Endothelial cell of umbilical vein (primary cell): Measurements from ENCODE around the gene SLC9C1. TPM values are rescaled to one million over a fixed set of nuclear protein-coding genes. Genes with fewer than 3 reads are reported as not detected.

Experiments used
- BruUV-seq: library from RNA; stranded (reverse); fragments of 400-500 nt; replicated peaks from 2 replicates; lab custom pipeline; 2021; lab: Mats Ljungman, UMichigan
- CTCF ChIA-PET: fragments of 300-600, 350-600 bp; sonication (Branson Sonifier 250); formaldehyde crosslinking; loops from one replicate; lab custom pipeline; 2021; ENCODE audit warnings: antibody characterized with exemption, inconsistent platforms; lab: Charles Lee
- POLR2A ChIA-PET: fragments of 300-600, 350-600 bp; sonication (Branson Sonifier 250); formaldehyde crosslinking; loops from one replicate; lab custom pipeline; 2021; ENCODE audit warnings: antibody characterized with exemption, inconsistent platforms; lab: Charles Lee
- DNase-seq: peaks from one replicate; pipeline ENCODE4 v3.0.0-alpha.2; 2011; ENCODE audit warnings: low read depth, low spot score
- FAIRE-seq: peaks from 2 replicates; lab custom pipeline; 2011; peaks lifted over from hg19 to GRCh38; lab: Jason Lieb, UNC
- H2AFZ ChIP-seq: 2 replicates; pipeline ENCODE4 v1.6.0; 2012; ENCODE audit warnings: low read depth, low read length, control low read depth, inconsistent platforms
- H3K27ac ChIP-seq: 2 replicates; pipeline ENCODE4 v1.5.1; 2011; ENCODE audit warnings: low read depth, mild to moderate bottlenecking, control low read depth, low read length, moderate library complexity; ENCODE audit not compliant: insufficient read depth
- H3K27me3 ChIP-seq, 2 experiments: 2 replicates each; pipeline versions ENCODE4 v1.6.0 to v1.6.1; 2011; ENCODE audit warnings: low read length in 2 of 2, mixed read lengths in 1 of 2; ENCODE audit not compliant: control insufficient read depth in 2 of 2, insufficient read depth in 2 of 2
- H3K36me3 ChIP-seq, 2 experiments: 2 replicates in 1 of 2; 3 replicates in 1 of 2; pipeline ENCODE4 v1.5.1; 2011; ENCODE audit warnings: low read length in 2 of 2, mild to moderate bottlenecking in 1 of 2, moderate library complexity in 1 of 2; ENCODE audit not compliant: control insufficient read depth in 2 of 2, insufficient read depth in 2 of 2; ENCODE audit errors: extremely low read depth in 1 of 2
- H3K4me1 ChIP-seq: 3 replicates; pipeline ENCODE4 v1.5.1; 2011; ENCODE audit warnings: mild to moderate bottlenecking, low read length; ENCODE audit not compliant: control insufficient read depth, insufficient read depth; ENCODE audit errors: extremely low read depth
- H3K4me2 ChIP-seq: 2 replicates; pipeline ENCODE4 v1.6.1; 2011; ENCODE audit warnings: low read length, control low read depth, mixed read lengths; ENCODE audit not compliant: insufficient read depth
- H3K4me3 ChIP-seq, 3 experiments: fragments of 200-600 bp in 1 of 3; sonication (generic), shearing (Covaris generic) in 1 of 3; replicated peaks in 1 of 3; 2 replicates each; pipeline ENCODE4 v1.5.1; 2011 to 2016; ENCODE audit warnings: control low read depth in 3 of 3, low read length in 3 of 3, mild to moderate bottlenecking in 2 of 3, inconsistent platforms in 1 of 3, low read depth in 1 of 3, moderate library complexity in 1 of 3; ENCODE audit not compliant: insufficient read depth in 1 of 3
- H3K79me2 ChIP-seq: 2 replicates; pipeline ENCODE4 v1.6.0; 2012; ENCODE audit warnings: low read length, inconsistent platforms; ENCODE audit not compliant: control insufficient read depth, insufficient read depth
- H3K9ac ChIP-seq: replicated peaks from 2 replicates; pipeline ENCODE3; 2011; ENCODE audit warnings: low read length, control low read depth; ENCODE audit not compliant: insufficient read depth; ENCODE audit errors: extremely low read depth
- H3K9me1 ChIP-seq: replicated peaks from 3 replicates; pipeline ENCODE4 v1.6.0; 2011; ENCODE audit warnings: mild to moderate bottlenecking, low read length; ENCODE audit not compliant: control insufficient read depth, insufficient read depth; ENCODE audit errors: extremely low read depth
- H3K9me3 ChIP-seq: replicated peaks from 2 replicates; pipeline ENCODE4 v1.5.1; 2012; ENCODE audit warnings: low read length, inconsistent platforms; ENCODE audit not compliant: control insufficient read depth, insufficient read depth
- H4K20me1 ChIP-seq: replicated peaks from 2 replicates; pipeline ENCODE3; 2011; ENCODE audit warnings: mild to moderate bottlenecking, low read length; ENCODE audit not compliant: control insufficient read depth, insufficient read depth; ENCODE audit errors: extremely low read depth
- CTCF ChIP-seq, 2 donors: IDR thresholded peaks; 1 replicate in 1 of 2; 2 replicates in 1 of 2; pipeline ENCODE4 v1.5.1; 2011; ENCODE audit warnings: low read length in 2 of 2, mild to moderate bottlenecking in 2 of 2, moderate library complexity in 2 of 2, control low read depth in 1 of 2, inconsistent platforms in 1 of 2, low read depth in 1 of 2; ENCODE audit not compliant: insufficient read depth in 1 of 2; ENCODE audit errors: extremely low read depth in 1 of 2
- EZH2 ChIP-seq: IDR thresholded peaks from 2 replicates; pipeline ENCODE4 v1.6.1; 2012; ENCODE audit warnings: borderline replicate concordance, low read depth, mild to moderate bottlenecking, moderate library complexity, low read length, inconsistent platforms; ENCODE audit not compliant: severe bottlenecking
- FOS ChIP-seq: IDR thresholded peaks from 2 replicates; pipeline ENCODE4 v1.6.1; 2011; ENCODE audit warnings: mild to moderate bottlenecking, low read length, moderate library complexity, borderline replicate concordance; ENCODE audit not compliant: insufficient read depth
- GATA2 ChIP-seq: IDR thresholded peaks from 2 replicates; pipeline ENCODE4 v1.7.0; 2011; ENCODE audit warnings: low read depth, mild to moderate bottlenecking, moderate library complexity, mixed read lengths, low read length; ENCODE audit not compliant: insufficient read length, insufficient read depth
- JUN ChIP-seq: IDR thresholded peaks from 2 replicates; pipeline ENCODE4 v1.6.1; 2011; ENCODE audit warnings: borderline replicate concordance, low read depth; ENCODE audit not compliant: insufficient read length, insufficient read depth
- MAX ChIP-seq: IDR thresholded peaks from 2 replicates; pipeline ENCODE4 v1.6.1; 2011; ENCODE audit not compliant: insufficient read depth, insufficient read length
- MYC ChIP-seq: IDR thresholded peaks from one replicate; pipeline ENCODE4 v1.6.1; 2011; ENCODE audit warnings: mild to moderate bottlenecking, low read depth, low read length
- POLR2A ChIP-seq: IDR thresholded peaks from 2 replicates; pipeline ENCODE4 v1.6.1; 2012; ENCODE audit warnings: low read depth, mild to moderate bottlenecking, control low read depth, low read length
- POLR2AphosphoS5 ChIP-seq: IDR thresholded peaks from 2 replicates; pipeline ENCODE4 v1.6.1; 2012; ENCODE audit warnings: low read depth, mild to moderate bottlenecking, control low read depth, low read length, moderate library complexity; ENCODE audit not compliant: insufficient read depth
- dilution Hi-C: fragments of 300-500 bp; cut with MboI; formaldehyde crosslinking; loops from one replicate; pipeline ENCODE4 v1.15.0; 2019; ENCODE audit warnings: low sequenced_read_pairs; ENCODE audit not compliant: extremely low pct_ligation_motif_present
- intact Hi-C: fragments of 100-400 bp; cut with micrococcal nuclease; formaldehyde crosslinking; loops from one replicate; pipeline ENCODE4 v1.10.0; 2022
- polyA plus RNA-seq, 4 experiments: library from polyadenylated mRNA; depleted of rRNA in 3 of 4; stranded (reverse) in 3 of 4; unstranded in 1 of 4; fragments of >200 nt; gene quantifications; 2 replicates each; pipeline versions ENCODE4 v1.2.1 to v1.2.3, GENCODE V29; 2011 to 2012; ENCODE audit warnings: missing spikeins in 1 of 4
- total RNA-seq: library from RNA; stranded (reverse); gene quantifications from 2 replicates; pipeline ENCODE4 v1.2.3, GENCODE V29; 2021

SLC9C1 gene
- total and polyA plus RNA-seq, 2 donors (not counting 3 experiments of a cell fraction or from before 2014, with no cell fraction given) = not detected

- H2AFZ ChIP-seq = no peak overlapping the region
- H3K27ac ChIP-seq = no peak overlapping the region
- H4K20me1 ChIP-seq = no peaks in the 10 kb centered on the region
- no peaks in the 10 kb centered on the region for H3K27me3 ChIP-seq
- no peaks in the 10 kb centered on the region for H3K4me1 ChIP-seq
- CTCF ChIA-PET = interaction anchor here (0.8 kb wide), 1 partner anchor 186 kb away, joined by 6 read pairs; no protein-coding TSS in a partner anchor
- H3K9me3 ChIP-seq = no peaks in the 10 kb centered on the region
- TF ChIP-seq CTCF (IDR thresholded peaks at IDR 0.05; ENCODE audit: extremely low read depth in 1 of 2, insufficient read depth in 1 of 2, low read depth in 1 of 2, low read length in 2 of 2) (no peak), POLR2AphosphoS5 (no peak), MAX (no peak), FOS (no peak), POLR2A (no peak)
- dilution Hi-C loops (no loop called here), intact Hi-C loops (no loop called here)
- no peak overlapping the region for H3K4me3 ChIP-seq
- H3K36me3 ChIP-seq = no peaks in the 10 kb centered on the region
- no TSS peak for BruUV-seq
- H3K9me1 ChIP-seq = no peaks in the 10 kb centered on the region
- POLR2A ChIA-PET = no interaction called here
- H3K79me2 ChIP-seq = no peaks in the 10 kb centered on the region
- no peak overlapping the region for H3K4me2 ChIP-seq
- no peak for FAIRE-seq
- no peak overlapping the region for H3K9ac ChIP-seq
- peak; percentile 8 for DNase-seq
Measured at GRCh38 chr3:112297714-112298113, 3.7 kb upstream of the SLC9C1 start.

- Histone ChIP-seq H3K9me1 (no peaks in the 10 kb centered on the region), H3K4me1 (no peaks in the 10 kb centered on the region), H3K4me3 (no peak overlapping the region), H3K27me3 (peaks cover 0 to 6% of the 10 kb centered on the region in 2 experiments), H3K79me2 (no peaks in the 10 kb centered on the region), H3K4me2 (no peak overlapping the region), H4K20me1 (no peaks in the 10 kb centered on the region), H3K9me3 (no peaks in the 10 kb centered on the region), H3K36me3 (no peaks in the 10 kb centered on the region), H3K9ac (no peak overlapping the region), H3K27ac (no peak overlapping the region), H2AFZ (no peak overlapping the region)
- dilution Hi-C loops = no loop called here
- no TSS peak for BruUV-seq
- FAIRE-seq (no peak), DNase-seq (no peak)
- intact Hi-C loops = no loop called here
- POLR2A ChIA-PET = no interaction called here
- TF ChIP-seq MAX (no peak), GATA2 (no peak), CTCF (IDR thresholded peaks at IDR 0.05; ENCODE audit: extremely low read depth in 1 of 2, insufficient read depth in 1 of 2, low read depth in 1 of 2, low read length in 2 of 2) (no peak), JUN (no peak), POLR2A (no peak), MYC (no peak), POLR2AphosphoS5 (no peak), FOS (no peak), EZH2 (no peak)
- CTCF ChIA-PET = interaction anchor here (1.0 to 1.8 kb wide), 3 partner anchors 152 to 1338 kb away, joined by 3 to 8 read pairs (median 4); no protein-coding TSS in a partner anchor
Measured at GRCh38 chr3:112289011-112289410, 5.0 kb downstream of the SLC9C1 start.
